Hematopoietic multipotent progenitor cell treated with erythropoietin and hydrocortisone succinate and interleukin-3 and kit ligand, for 4 days (in vitro differentiated cells): ENCODE measurements around the gene JAK2.
"Not testable (repeated sequence)": the region's sequence is repeated elsewhere in the genome, so short reads cannot be mapped to it uniquely, and the experiment has no call there.

Experiments
- DNase-seq: peaks from one replicate; pipeline ENCODE4 v3.0.0-alpha.2; 2015

Gene JAK2

GRCh38 chr9:4982721-4983482 lies 2.2 kb upstream of the JAK2 start:
- peak; percentile 22 for DNase-seq

GRCh38 chr9:4983601-4984165 lies 1.4 kb upstream of the JAK2 start:
- peak; percentile 29 for DNase-seq

DNA sequence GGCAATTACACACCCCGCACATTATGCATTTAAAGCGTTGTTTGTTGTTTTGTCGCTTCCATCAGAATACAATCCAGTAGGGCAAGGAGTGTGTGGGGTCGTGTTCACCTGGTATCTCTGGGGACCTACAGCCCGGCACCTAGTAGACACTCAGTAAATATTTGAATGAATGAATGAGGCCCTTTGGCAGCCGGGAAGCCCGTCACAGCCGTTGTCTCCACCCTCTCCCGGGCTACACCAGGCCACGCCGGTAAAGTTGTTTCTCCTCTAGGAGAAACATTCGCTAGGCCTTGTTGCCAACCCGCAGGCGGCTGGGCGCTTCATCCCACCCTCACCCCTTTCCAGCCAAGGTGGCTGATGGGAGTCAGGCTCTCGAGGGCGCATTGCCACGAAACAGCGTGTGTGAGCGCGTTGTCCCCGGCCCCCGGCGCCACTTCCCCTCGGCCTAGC lies 876 bp upstream of the JAK2 start:
- no peak for DNase-seq

DNA sequence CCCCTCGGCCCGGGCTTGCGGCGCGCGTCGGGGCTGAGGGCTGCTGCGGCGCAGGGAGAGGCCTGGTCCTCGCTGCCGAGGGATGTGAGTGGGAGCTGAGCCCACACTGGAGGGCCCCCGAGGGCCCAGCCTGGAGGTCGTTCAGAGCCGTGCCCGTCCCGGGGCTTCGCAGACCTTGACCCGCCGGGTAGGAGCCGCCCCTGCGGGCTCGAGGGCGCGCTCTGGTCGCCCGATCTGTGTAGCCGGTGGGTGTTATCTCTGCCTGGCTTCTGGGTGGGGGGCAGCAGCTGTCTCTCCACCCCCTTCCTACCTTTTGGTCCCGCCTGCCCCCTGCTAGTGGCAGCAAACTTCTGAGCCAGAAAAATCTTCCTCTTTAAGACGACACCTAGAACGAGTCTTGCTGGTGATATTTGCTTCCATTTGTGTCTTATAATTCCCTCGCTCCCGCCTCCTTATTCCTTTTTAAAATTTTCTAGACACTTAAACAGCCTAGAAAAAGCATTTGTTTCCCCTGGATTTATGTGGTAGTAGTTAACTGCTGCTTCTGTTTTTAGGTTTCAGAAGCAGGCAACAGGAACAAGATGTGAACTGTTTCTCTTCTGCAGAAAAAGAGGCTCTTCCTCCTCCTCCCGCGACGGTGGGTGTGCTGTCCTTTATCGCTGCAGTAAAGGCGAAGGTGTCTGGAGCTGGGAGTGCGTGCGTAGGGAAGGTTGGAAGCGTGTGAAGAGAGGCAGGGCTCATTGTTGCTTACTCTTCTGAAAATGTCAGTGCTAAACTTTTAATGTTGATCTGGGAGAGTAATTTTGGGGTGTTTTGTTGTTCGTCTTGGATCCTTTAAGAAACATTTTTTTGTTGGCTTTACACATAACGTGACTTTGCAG lies 554 bp downstream of the JAK2 start:
- DNase-seq = peak; percentile 84

DNA sequence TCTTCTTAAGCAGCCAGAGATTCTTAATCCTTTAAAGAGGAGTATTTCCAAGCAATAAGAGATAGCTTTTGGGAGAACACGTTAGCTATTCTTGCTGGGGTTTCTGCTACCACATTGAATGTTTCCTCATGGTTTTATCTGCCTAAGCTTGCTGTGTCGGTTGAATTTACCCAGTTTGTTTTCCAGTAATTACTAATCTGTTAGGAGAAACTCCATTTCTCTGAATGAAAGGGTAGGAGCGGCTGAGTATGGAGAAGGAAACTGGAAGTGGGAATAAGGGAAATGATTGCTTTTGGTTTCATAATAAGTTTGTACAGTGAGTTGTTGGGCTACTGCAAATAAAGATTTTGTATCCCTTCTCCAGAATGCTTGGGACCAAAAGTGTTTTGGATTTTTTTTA lies 1.2 kb downstream of the JAK2 start:
- peak; percentile 37 for DNase-seq

GRCh38 chr9:4986783-4987182 lies 1.7 kb downstream of the JAK2 start:
- DNase-seq = peak; percentile 19

- peak; percentile 91 for DNase-seq
Observed at GRCh38 chr9:4987961-4988421, 2.9 kb downstream of the JAK2 start.

GRCh38 chr9:4992872-4993271 lies 7.8 kb downstream of the JAK2 start:
- no peak for DNase-seq

- no peak for DNase-seq
Observed at GRCh38 chr9:4994166-4994890, 9.3 kb downstream of the JAK2 start.

- DNase-seq = no peak
Observed at GRCh38 chr9:4997196-4997595, 12.1 kb downstream of the JAK2 start.

GRCh38 chr9:4997631-4998030 lies 12.6 kb downstream of the JAK2 start:
- no peak for DNase-seq

GRCh38 chr9:5002811-5003210 lies 17.7 kb downstream of the JAK2 start:
- DNase-seq = no peak

GRCh38 chr9:5004481-5004880 lies 19.4 kb downstream of the JAK2 start:
- DNase-seq = no peak

DNA sequence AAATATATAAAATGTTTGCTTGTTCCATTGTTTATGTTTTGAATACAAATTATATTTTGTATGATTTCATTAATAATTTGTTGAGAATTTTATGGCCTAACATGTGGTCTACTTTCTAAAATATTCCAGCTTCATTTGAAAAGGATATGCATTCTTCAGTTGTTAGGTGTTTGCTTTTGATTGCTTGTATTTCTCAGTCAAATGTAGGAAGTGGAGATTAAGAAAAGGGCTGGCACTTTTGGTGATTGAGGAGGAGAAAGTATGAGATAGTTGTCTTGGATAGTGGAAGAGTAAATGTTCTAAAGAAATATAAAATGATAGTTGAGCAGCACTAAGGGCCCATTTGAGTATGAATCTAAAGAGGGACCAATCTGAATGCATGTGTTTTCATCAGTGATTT lies 23.1 kb downstream of the JAK2 start:
- no peak for DNase-seq

DNA sequence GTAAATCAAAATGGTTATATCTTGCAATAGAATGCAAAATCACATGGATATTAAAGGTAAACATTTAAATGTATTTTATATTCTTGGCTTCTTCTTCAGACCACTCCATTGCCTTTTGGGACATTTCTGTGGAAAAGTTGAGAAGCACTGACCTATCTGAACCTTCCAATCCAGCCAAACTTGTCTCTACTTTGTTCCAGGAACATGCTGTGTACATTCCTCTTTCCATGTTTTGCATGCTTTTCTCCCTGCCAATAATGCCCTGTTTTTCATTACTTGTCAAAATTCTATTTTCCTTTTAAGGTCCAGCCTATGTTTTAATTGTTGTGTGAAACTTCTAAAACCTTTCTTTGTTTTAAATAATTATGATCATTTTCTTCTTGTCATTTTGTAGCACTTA lies 28.3 kb downstream of the JAK2 start:
- DNase-seq = no peak

DNA sequence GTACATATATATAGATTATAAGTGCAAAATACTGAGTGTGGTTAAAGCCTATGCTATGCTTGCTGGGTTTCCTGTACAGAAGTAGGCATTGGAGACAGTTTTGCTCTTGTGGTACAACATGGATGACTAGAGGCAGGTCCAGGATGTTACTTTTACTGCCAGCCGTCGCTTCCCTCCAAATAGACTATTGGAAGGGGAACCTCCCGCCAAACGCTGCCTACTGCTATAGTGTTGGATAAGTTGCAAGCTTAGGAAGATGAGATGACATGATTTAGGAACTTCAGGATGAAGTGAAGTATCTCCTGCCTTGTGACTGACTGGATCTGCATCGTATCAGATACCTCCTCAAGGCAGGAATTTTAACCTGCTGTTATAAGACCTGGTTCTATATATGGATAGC lies 30.9 kb downstream of the JAK2 start:
- no peak for DNase-seq

- DNase-seq = no peak
Observed at GRCh38 chr9:5025416-5025815, 40.3 kb downstream of the JAK2 start.

DNA sequence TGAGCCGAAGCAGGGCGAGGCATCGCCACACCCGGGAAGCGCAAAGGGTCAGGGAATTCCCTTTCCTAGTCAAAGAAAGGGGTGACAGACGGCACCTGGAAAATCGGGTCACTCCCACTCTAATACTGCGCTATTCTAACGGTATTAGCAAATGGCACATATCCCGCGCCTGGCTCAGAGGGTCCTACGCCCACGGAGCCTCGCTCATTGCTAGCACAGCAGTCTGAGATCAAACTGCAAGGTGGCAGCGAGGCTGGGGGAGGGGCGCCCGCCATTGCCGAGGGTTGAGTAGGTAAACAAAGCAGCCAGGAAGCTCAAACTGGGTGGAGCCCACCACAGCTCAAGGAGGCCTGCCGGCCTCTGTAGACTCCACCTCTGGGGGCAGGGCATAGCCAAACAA lies 46.9 kb downstream of the JAK2 start:
- DNase-seq = not testable (repeated sequence)

DNA sequence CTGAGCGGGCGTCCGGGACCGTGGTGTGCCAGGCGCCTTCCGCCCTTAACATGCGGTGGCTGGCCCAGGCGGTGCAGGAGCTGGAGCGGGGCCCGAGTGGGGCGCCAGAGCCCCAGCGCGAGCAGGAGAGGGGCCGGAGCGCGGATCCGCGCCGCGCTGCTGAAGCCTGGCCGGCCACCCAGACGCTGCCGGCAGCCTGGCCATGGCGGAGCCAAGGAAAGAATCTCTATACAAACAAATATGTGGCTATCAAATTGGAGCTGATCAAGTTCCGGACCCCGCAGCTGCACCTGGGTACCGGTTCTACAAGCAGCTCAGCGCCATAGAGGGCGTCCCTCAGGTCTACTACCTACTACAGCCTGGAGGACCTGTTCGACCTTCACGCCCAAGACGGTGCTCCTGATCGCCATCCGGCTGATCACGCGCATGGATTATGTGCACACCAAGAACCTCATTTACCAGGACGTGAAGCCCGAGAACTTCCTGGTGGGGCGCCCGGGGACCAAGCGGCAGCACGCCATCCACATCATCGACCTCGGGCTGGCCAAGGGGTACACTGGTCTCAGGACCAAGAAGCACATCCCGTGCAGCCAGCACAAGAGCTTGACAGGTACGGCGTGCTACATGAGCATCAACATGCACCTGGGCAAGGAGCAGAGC lies 55.8 kb downstream of the JAK2 start:
- no peak for DNase-seq

GRCh38 chr9:5041390-5042115 lies 56.5 kb downstream of the JAK2 start:
- DNase-seq = no peak

DNA sequence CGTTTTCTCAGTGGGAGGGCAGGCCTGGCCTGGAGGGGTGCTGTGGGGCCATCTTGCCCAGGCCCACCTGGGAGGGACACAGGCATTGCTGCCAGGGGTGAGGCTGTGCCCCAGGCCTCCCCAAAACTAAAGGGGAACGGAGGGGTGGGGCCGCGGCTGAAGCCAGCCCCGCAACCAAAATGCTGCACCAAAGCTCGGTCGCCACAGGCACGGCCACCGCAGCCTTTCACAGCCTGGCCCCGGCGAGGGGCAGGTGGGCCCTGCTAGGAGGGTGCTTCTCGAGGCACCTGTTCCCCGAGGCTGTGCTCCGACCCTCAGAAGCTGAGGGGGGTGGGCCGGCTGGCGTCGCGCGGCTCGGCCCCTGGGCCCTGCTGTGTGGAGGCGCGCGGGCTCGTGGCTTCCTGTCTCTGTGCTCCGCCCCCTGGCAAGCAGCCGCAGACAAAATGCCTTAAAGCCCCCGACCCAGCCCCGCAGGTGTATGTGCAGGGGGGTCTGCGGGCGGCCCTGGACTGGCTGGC lies 57.6 kb downstream of the JAK2 start:
- DNase-seq = no peak
